Activated naive CD8-positive, alpha-beta T cell treated with anti-CD3 and anti-CD28 coated beads for 36 hours (primary cell): Measurements from ENCODE around the gene MICAL3. TPM values are rescaled to one million over a fixed set of nuclear protein-coding genes. Genes with fewer than 3 reads are reported as not detected.

Experiments used
- DNase-seq: peaks from one replicate; pipeline ENCODE4 v3.0.0; 2021
- H3K27ac Mint-ChIP-seq: one replicate; pipeline ENCODE4 v1.8.0; 2022; ENCODE audit warnings: mild to moderate bottlenecking, moderate library complexity, mixed read lengths
- H3K27me3 Mint-ChIP-seq: one replicate; pipeline ENCODE4 v1.8.0; 2022; ENCODE audit warnings: mild to moderate bottlenecking, mixed read lengths
- H3K36me3 Mint-ChIP-seq: one replicate; pipeline ENCODE4 v1.8.0; 2021; ENCODE audit warnings: mild to moderate bottlenecking, mixed read lengths
- H3K4me1 Mint-ChIP-seq: one replicate; pipeline ENCODE4 v1.8.0; 2021; ENCODE audit warnings: mixed read lengths
- H3K4me3 Mint-ChIP-seq: one replicate; pipeline ENCODE4 v1.8.0; 2022; ENCODE audit warnings: mild to moderate bottlenecking, moderate library complexity, mixed read lengths
- H3K9me3 Mint-ChIP-seq: one replicate; pipeline ENCODE4 v1.8.0; 2022; ENCODE audit warnings: mixed read lengths
- total RNA-seq, 2 experiments: library from RNA; stranded (reverse); gene quantifications; one replicate each; pipeline ENCODE4 v1.2.3, GENCODE V29; 2021

The MICAL3 gene
- total RNA-seq, 2 experiments from 2014 or later = 36.6 to 41.3 TPM

GRCh38 chr22:17794726-17795542 lies 229.4 kb downstream of the MICAL3 start:
- Mint-ChIP-seq H3K36me3 (peaks cover 1% of the 10 kb centered on the region), H3K27ac (no peak overlapping the region), H3K4me3 (no peak overlapping the region), H3K4me1 (peaks cover 9% of the 10 kb centered on the region), H3K9me3 (no peaks in the 10 kb centered on the region), H3K27me3 (no peaks in the 10 kb centered on the region)
- no peak for DNase-seq

- DNase-seq = no peak
- Mint-ChIP-seq H3K9me3 (no peaks in the 10 kb centered on the region), H3K27ac (no peak overlapping the region), H3K4me1 (peaks cover 5% of the 10 kb centered on the region), H3K36me3 (peaks cover 1% of the 10 kb centered on the region), H3K27me3 (no peaks in the 10 kb centered on the region), H3K4me3 (no peak overlapping the region)
Measured at GRCh38 chr22:17792854-17793434, 231.4 kb downstream of the MICAL3 start.

- Mint-ChIP-seq H3K9me3 (no peaks in the 10 kb centered on the region), H3K27me3 (no peaks in the 10 kb centered on the region), H3K36me3 (peaks cover 1% of the 10 kb centered on the region), H3K4me1 (peaks cover 5% of the 10 kb centered on the region), H3K27ac (no peak overlapping the region), H3K4me3 (no peak overlapping the region)
- DNase-seq = no peak
Measured at GRCh38 chr22:17792299-17792698, 232.1 kb downstream of the MICAL3 start.

GRCh38 chr22:17791196-17791595 lies 233.2 kb downstream of the MICAL3 start:
- Mint-ChIP-seq H3K4me1 (peaks cover 5% of the 10 kb centered on the region), H3K36me3 (no peaks in the 10 kb centered on the region), H3K9me3 (no peaks in the 10 kb centered on the region), H3K27ac (no peak overlapping the region), H3K4me3 (no peak overlapping the region), H3K27me3 (no peaks in the 10 kb centered on the region)
- no peak for DNase-seq

- H3K4me3 Mint-ChIP-seq = no peak overlapping the region
- H3K27ac Mint-ChIP-seq = no peak overlapping the region
- H3K9me3 Mint-ChIP-seq = no peaks in the 10 kb centered on the region
- H3K4me1 Mint-ChIP-seq = no peaks in the 10 kb centered on the region
- no peak for DNase-seq
- no peaks in the 10 kb centered on the region for H3K36me3 Mint-ChIP-seq
- H3K27me3 Mint-ChIP-seq = no peaks in the 10 kb centered on the region
Measured at GRCh38 chr22:17789379-17790200, 234.8 kb downstream of the MICAL3 start.

GRCh38 chr22:17788528-17789378 lies 235.6 kb downstream of the MICAL3 start:
- no peak overlapping the region for H3K27ac Mint-ChIP-seq
- H3K9me3 Mint-ChIP-seq = no peaks in the 10 kb centered on the region
- no peaks in the 10 kb centered on the region for H3K36me3 Mint-ChIP-seq
- no peaks in the 10 kb centered on the region for H3K27me3 Mint-ChIP-seq
- no peaks in the 10 kb centered on the region for H3K4me1 Mint-ChIP-seq
- DNase-seq = no peak
- no peak overlapping the region for H3K4me3 Mint-ChIP-seq

GRCh38 chr22:17787716-17788330 lies 236.5 kb downstream of the MICAL3 start:
- Mint-ChIP-seq H3K4me1 (no peaks in the 10 kb centered on the region), H3K9me3 (no peaks in the 10 kb centered on the region), H3K27ac (no peak overlapping the region), H3K36me3 (no peaks in the 10 kb centered on the region), H3K27me3 (no peaks in the 10 kb centered on the region), H3K4me3 (no peak overlapping the region)
- DNase-seq = no peak

- DNase-seq = no peak
- Mint-ChIP-seq H3K36me3 (no peaks in the 10 kb centered on the region), H3K27ac (no peak overlapping the region), H3K27me3 (no peaks in the 10 kb centered on the region), H3K4me3 (no peak overlapping the region), H3K9me3 (no peaks in the 10 kb centered on the region), H3K4me1 (peaks cover 3% of the 10 kb centered on the region)
Measured at GRCh38 chr22:17787241-17787640, 237.1 kb downstream of the MICAL3 start.

GRCh38 chr22:17786435-17787161 lies 237.8 kb downstream of the MICAL3 start:
- H3K4me3 Mint-ChIP-seq = no peak overlapping the region
- peaks cover 4% of the 10 kb centered on the region for H3K4me1 Mint-ChIP-seq
- no peak for DNase-seq
- H3K27ac Mint-ChIP-seq = no peak overlapping the region
- no peaks in the 10 kb centered on the region for H3K27me3 Mint-ChIP-seq
- no peaks in the 10 kb centered on the region for H3K36me3 Mint-ChIP-seq
- H3K9me3 Mint-ChIP-seq = no peaks in the 10 kb centered on the region

- H3K4me1 Mint-ChIP-seq = peaks cover 15% of the 10 kb centered on the region
- H3K27me3 Mint-ChIP-seq = no peaks in the 10 kb centered on the region
- H3K27ac Mint-ChIP-seq = no peak overlapping the region
- DNase-seq = peak; percentile 69
- no peak overlapping the region for H3K4me3 Mint-ChIP-seq
- H3K9me3 Mint-ChIP-seq = no peaks in the 10 kb centered on the region
- H3K36me3 Mint-ChIP-seq = no peaks in the 10 kb centered on the region
Measured at GRCh38 chr22:17785185-17786184, 238.9 kb downstream of the MICAL3 start.

- no peak for DNase-seq
- Mint-ChIP-seq H3K9me3 (peaks cover 1% of the 10 kb centered on the region), H3K4me3 (no peak overlapping the region), H3K4me1 (peaks cover 22% of the 10 kb centered on the region), H3K36me3 (no peaks in the 10 kb centered on the region), H3K27ac (no peak overlapping the region), H3K27me3 (no peaks in the 10 kb centered on the region)
Measured at GRCh38 chr22:17784776-17785175, 239.6 kb downstream of the MICAL3 start.

GRCh38 chr22:17783773-17784480 lies 240.4 kb downstream of the MICAL3 start:
- H3K4me1 Mint-ChIP-seq = peaks cover 29% of the 10 kb centered on the region
- peaks cover 4% of the 10 kb centered on the region for H3K36me3 Mint-ChIP-seq
- peaks cover 1% of the 10 kb centered on the region for H3K9me3 Mint-ChIP-seq
- H3K27me3 Mint-ChIP-seq = no peaks in the 10 kb centered on the region
- no peak for DNase-seq
- H3K4me3 Mint-ChIP-seq = no peak overlapping the region
- no peak overlapping the region for H3K27ac Mint-ChIP-seq
